HEK293 (cell line): Measurements from ENCODE around the gene FAM193B.
A peak's percentile ranks its signal among the peaks of the same experiment; 100 is the strongest.

Experiments
- KLF7 ChIP-seq: fragments of 450-650 bp; formaldehyde crosslinking; IDR thresholded peaks from 2 replicates; pipeline ENCODE4 v1.5.1; 2016; ENCODE audit warnings: missing biosample characterization, missing genetic modification characterization, borderline replicate concordance
- REPIN1 ChIP-seq: fragments of 450-650 bp; formaldehyde crosslinking; IDR thresholded peaks from 2 replicates; pipeline ENCODE4 v1.5.1; 2017; ENCODE audit warnings: missing biosample characterization, missing genetic modification characterization, low read depth
- ZBTB17 ChIP-seq: fragments of 450-650 bp; formaldehyde crosslinking; IDR thresholded peaks from 2 replicates; pipeline ENCODE4 v1.5.1; 2016; ENCODE audit warnings: missing biosample characterization, missing genetic modification characterization
- ZBTB48 ChIP-seq: fragments of 450-650 bp; formaldehyde crosslinking; IDR thresholded peaks from 2 replicates; pipeline ENCODE4 v1.5.1; 2016; ENCODE audit warnings: missing biosample characterization, missing genetic modification characterization
- ZBTB7A ChIP-seq: fragments of 450-650 bp; formaldehyde crosslinking; IDR thresholded peaks from 2 replicates; pipeline ENCODE4 v1.5.1; 2016; ENCODE audit warnings: low read depth, missing biosample characterization, missing genetic modification characterization
- ZNF16 ChIP-seq: fragments of 450-650 bp; formaldehyde crosslinking; IDR thresholded peaks from 2 replicates; pipeline ENCODE4 v1.5.1; 2016; ENCODE audit warnings: low read depth, missing biosample characterization, missing genetic modification characterization
- ZNF184 ChIP-seq: fragments of 450-650 bp; IDR thresholded peaks from 2 replicates; pipeline ENCODE4 v1.5.1; 2018; ENCODE audit warnings: missing biosample characterization, mild to moderate bottlenecking, missing genetic modification characterization
- ZNF239 ChIP-seq: fragments of 450-650 bp; formaldehyde crosslinking; IDR thresholded peaks from 2 replicates; pipeline ENCODE4 v1.5.1; 2016; ENCODE audit warnings: missing biosample characterization, missing genetic modification characterization
- ZNF335 ChIP-seq: fragments of 450-650 bp; formaldehyde crosslinking; conservative IDR thresholded peaks from 2 replicates; pipeline ENCODE4 v1.5.1; 2016; ENCODE audit warnings: missing biosample characterization, missing genetic modification characterization
- ZNF366 ChIP-seq: fragments of 450-650 bp; formaldehyde crosslinking; conservative IDR thresholded peaks from 2 replicates; pipeline ENCODE4 v1.5.1; 2016; ENCODE audit warnings: missing biosample characterization, missing genetic modification characterization
- ZNF433 ChIP-seq: fragments of 450-650 bp; formaldehyde crosslinking; IDR thresholded peaks from 2 replicates; pipeline ENCODE4 v1.5.1; 2016; ENCODE audit warnings: missing biosample characterization, missing genetic modification characterization, low read depth
- ZNF529 ChIP-seq: fragments of 450-650 bp; formaldehyde crosslinking; IDR thresholded peaks from 2 replicates; pipeline ENCODE4 v1.5.1; 2017; ENCODE audit warnings: missing genetic modification characterization, missing biosample characterization; ENCODE audit not compliant: insufficient replicate concordance
- ZNF555 ChIP-seq: fragments of 450-650 bp; formaldehyde crosslinking; conservative IDR thresholded peaks from 2 replicates; pipeline ENCODE4 v1.5.1; 2017; ENCODE audit warnings: missing biosample characterization, mild to moderate bottlenecking, missing genetic modification characterization, inconsistent platforms
- ZNF596 ChIP-seq: fragments of 450-650 bp; IDR thresholded peaks from 2 replicates; pipeline ENCODE4 v1.5.0; 2018; ENCODE audit warnings: missing biosample characterization, mild to moderate bottlenecking, missing genetic modification characterization, moderate library complexity
- ZNF600 ChIP-seq: fragments of 450-650 bp; formaldehyde crosslinking; IDR thresholded peaks from 2 replicates; pipeline ENCODE4 v1.5.1; 2016; ENCODE audit warnings: missing biosample characterization, missing genetic modification characterization
- ZNF768 ChIP-seq: fragments of 450-650 bp; formaldehyde crosslinking; IDR thresholded peaks from 2 replicates; pipeline ENCODE4 v1.5.1; 2018; ENCODE audit warnings: missing biosample characterization, mild to moderate bottlenecking, missing genetic modification characterization
- ZNF776 ChIP-seq: fragments of 450-650 bp; formaldehyde crosslinking; IDR thresholded peaks from 2 replicates; pipeline ENCODE4 v1.5.0; 2017; ENCODE audit warnings: missing biosample characterization, missing genetic modification characterization, borderline replicate concordance
- TF ChIP-seq, protein P1 (sequence below): fragments of 450-650 bp; formaldehyde crosslinking; IDR thresholded peaks from 2 replicates; pipeline ENCODE4 v1.5.0; 2017; ENCODE audit warnings: missing biosample characterization, missing genetic modification characterization, borderline replicate concordance
- TF ChIP-seq, protein P2 (sequence below): fragments of 450-650 bp; formaldehyde crosslinking; IDR thresholded peaks from 2 replicates; pipeline ENCODE4 v1.5.1; 2017; ENCODE audit warnings: missing biosample characterization, missing genetic modification characterization
- TF ChIP-seq, protein P3 (sequence below): fragments of 450-650 bp; formaldehyde crosslinking; IDR thresholded peaks from 2 replicates; pipeline ENCODE4 v1.5.1; 2016; ENCODE audit warnings: missing biosample characterization, missing genetic modification characterization
- TF ChIP-seq, protein P4 (sequence below): fragments of 450-650 bp; formaldehyde crosslinking; IDR thresholded peaks from 2 replicates; pipeline ENCODE4 v1.5.1; 2016; ENCODE audit warnings: missing biosample characterization, missing genetic modification characterization
- TF ChIP-seq, protein P5 (sequence below): fragments of 450-650 bp; formaldehyde crosslinking; IDR thresholded peaks from 2 replicates; pipeline ENCODE4 v1.5.1; 2017; ENCODE audit warnings: missing biosample characterization, missing genetic modification characterization
- TF ChIP-seq, protein P6 (sequence below): fragments of 450-650 bp; formaldehyde crosslinking; IDR thresholded peaks from 2 replicates; pipeline ENCODE4 v1.5.1; 2016; ENCODE audit warnings: missing biosample characterization, missing genetic modification characterization
- TF ChIP-seq, protein P7 (sequence below): fragments of 450-650 bp; formaldehyde crosslinking; IDR thresholded peaks from 2 replicates; pipeline ENCODE4 v1.5.1; 2016; ENCODE audit warnings: missing biosample characterization, missing genetic modification characterization
- TF ChIP-seq, protein P8 (sequence below): fragments of 450-650 bp; formaldehyde crosslinking; IDR thresholded peaks from 2 replicates; pipeline ENCODE4 v1.5.1; 2016; ENCODE audit warnings: missing biosample characterization, missing genetic modification characterization

Gene FAM193B

DNA sequence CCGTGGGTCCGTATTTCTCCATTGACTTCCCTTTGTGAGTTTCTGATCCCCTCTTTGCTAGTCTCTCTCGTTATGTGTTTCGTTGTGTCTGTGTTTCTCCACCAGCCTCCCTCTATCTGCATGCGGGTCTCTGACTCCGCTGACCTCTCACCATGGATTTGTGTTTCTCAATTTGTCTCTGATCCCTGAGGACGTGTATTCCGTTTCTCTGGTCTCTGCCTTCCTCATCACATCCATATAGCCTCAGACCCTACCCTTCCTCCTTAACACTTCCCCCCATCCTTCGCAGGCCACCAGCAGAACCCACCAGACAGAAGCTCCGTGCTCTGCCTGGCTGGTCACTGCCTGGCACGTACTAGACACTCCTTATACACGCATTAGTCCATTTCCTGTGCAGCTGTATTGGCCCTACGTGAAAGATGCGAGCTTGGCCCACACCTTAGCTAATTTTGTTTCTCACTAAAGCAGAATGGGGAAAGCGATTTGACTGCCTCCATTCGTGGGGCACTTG, 46.2 kb upstream of the FAM193B start (continued):
- TF ChIP-seq, protein P1, sequence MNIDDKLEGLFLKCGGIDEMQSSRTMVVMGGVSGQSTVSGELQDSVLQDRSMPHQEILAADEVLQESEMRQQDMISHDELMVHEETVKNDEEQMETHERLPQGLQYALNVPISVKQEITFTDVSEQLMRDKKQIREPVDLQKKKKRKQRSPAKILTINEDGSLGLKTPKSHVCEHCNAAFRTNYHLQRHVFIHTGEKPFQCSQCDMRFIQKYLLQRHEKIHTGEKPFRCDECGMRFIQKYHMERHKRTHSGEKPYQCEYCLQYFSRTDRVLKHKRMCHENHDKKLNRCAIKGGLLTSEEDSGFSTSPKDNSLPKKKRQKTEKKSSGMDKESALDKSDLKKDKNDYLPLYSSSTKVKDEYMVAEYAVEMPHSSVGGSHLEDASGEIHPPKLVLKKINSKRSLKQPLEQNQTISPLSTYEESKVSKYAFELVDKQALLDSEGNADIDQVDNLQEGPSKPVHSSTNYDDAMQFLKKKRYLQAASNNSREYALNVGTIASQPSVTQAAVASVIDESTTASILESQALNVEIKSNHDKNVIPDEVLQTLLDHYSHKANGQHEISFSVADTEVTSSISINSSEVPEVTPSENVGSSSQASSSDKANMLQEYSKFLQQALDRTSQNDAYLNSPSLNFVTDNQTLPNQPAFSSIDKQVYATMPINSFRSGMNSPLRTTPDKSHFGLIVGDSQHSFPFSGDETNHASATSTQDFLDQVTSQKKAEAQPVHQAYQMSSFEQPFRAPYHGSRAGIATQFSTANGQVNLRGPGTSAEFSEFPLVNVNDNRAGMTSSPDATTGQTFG: no peak
- TF ChIP-seq ZNF600 (tag by site-specific recombination) (0 out of 2 replicates have a peak, but pooled peaks have one; percentile 54), ZNF184 (tag by site-specific recombination) (no peak), ZNF776 (no peak), ZNF335 (tag by site-specific recombination) (peak; percentile 60), ZNF433 (no peak), ZBTB7A (tag by site-specific recombination) (peak; percentile 8; the same call in 1 of the 2 replicates), ZNF768 (no peak), REPIN1 (no peak), ZNF555 (tag by site-specific recombination) (no peak), ZNF239 (tag by site-specific recombination) (no peak), ZNF596 (no peak), ZNF366 (tag by site-specific recombination) (peak; percentile 67), ZNF16 (no peak), ZBTB17 (peak; percentile 92), ZNF529 (no peak), ZBTB48 (tag by site-specific recombination) (peak; percentile 95; the same call in 1 of the 2 replicates), KLF7 (tag by site-specific recombination) (no peak)
- TF ChIP-seq, protein P2, sequence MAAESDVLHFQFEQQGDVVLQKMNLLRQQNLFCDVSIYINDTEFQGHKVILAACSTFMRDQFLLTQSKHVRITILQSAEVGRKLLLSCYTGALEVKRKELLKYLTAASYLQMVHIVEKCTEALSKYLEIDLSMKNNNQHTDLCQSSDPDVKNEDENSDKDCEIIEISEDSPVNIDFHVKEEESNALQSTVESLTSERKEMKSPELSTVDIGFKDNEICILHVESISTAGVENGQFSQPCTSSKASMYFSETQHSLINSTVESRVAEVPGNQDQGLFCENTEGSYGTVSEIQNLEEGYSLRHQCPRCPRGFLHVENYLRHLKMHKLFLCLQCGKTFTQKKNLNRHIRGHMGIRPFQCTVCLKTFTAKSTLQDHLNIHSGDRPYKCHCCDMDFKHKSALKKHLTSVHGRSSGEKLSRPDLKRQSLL (tag by site-specific recombination): no peak
- TF ChIP-seq, protein P3, sequence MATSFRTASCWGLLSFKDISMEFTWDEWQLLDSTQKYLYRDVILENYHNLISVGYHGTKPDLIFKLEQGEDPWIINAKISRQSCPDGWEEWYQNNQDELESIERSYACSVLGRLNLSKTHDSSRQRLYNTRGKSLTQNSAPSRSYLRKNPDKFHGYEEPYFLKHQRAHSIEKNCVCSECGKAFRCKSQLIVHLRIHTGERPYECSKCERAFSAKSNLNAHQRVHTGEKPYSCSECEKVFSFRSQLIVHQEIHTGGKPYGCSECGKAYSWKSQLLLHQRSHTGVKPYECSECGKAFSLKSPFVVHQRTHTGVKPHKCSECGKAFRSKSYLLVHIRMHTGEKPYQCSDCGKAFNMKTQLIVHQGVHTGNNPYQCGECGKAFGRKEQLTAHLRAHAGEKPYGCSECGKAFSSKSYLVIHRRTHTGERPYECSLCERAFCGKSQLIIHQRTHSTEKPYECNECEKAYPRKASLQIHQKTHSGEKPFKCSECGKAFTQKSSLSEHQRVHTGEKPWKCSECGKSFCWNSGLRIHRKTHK (tag by site-specific recombination): no peak
- TF ChIP-seq, protein P4, sequence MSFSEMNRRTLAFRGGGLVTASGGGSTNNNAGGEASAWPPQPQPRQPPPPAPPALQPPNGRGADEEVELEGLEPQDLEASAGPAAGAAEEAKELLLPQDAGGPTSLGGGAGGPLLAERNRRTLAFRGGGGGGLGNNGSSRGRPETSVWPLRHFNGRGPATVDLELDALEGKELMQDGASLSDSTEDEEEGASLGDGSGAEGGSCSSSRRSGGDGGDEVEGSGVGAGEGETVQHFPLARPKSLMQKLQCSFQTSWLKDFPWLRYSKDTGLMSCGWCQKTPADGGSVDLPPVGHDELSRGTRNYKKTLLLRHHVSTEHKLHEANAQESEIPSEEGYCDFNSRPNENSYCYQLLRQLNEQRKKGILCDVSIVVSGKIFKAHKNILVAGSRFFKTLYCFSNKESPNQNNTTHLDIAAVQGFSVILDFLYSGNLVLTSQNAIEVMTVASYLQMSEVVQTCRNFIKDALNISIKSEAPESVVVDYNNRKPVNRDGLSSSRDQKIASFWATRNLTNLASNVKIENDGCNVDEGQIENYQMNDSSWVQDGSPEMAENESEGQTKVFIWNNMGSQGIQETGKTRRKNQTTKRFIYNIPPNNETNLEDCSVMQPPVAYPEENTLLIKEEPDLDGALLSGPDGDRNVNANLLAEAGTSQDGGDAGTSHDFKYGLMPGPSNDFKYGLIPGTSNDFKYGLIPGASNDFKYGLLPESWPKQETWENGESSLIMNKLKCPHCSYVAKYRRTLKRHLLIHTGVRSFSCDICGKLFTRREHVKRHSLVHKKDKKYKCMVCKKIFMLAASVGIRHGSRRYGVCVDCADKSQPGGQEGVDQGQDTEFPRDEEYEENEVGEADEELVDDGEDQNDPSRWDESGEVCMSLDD (tag by site-specific recombination): no peak
- TF ChIP-seq, protein P5, sequence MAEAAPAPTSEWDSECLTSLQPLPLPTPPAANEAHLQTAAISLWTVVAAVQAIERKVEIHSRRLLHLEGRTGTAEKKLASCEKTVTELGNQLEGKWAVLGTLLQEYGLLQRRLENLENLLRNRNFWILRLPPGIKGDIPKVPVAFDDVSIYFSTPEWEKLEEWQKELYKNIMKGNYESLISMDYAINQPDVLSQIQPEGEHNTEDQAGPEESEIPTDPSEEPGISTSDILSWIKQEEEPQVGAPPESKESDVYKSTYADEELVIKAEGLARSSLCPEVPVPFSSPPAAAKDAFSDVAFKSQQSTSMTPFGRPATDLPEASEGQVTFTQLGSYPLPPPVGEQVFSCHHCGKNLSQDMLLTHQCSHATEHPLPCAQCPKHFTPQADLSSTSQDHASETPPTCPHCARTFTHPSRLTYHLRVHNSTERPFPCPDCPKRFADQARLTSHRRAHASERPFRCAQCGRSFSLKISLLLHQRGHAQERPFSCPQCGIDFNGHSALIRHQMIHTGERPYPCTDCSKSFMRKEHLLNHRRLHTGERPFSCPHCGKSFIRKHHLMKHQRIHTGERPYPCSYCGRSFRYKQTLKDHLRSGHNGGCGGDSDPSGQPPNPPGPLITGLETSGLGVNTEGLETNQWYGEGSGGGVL (tag by site-specific recombination): no peak
- TF ChIP-seq, protein P6, sequence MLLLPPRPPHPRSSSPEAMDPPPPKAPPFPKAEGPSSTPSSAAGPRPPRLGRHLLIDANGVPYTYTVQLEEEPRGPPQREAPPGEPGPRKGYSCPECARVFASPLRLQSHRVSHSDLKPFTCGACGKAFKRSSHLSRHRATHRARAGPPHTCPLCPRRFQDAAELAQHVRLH (tag by site-specific recombination): no peak
- TF ChIP-seq, protein P7, sequence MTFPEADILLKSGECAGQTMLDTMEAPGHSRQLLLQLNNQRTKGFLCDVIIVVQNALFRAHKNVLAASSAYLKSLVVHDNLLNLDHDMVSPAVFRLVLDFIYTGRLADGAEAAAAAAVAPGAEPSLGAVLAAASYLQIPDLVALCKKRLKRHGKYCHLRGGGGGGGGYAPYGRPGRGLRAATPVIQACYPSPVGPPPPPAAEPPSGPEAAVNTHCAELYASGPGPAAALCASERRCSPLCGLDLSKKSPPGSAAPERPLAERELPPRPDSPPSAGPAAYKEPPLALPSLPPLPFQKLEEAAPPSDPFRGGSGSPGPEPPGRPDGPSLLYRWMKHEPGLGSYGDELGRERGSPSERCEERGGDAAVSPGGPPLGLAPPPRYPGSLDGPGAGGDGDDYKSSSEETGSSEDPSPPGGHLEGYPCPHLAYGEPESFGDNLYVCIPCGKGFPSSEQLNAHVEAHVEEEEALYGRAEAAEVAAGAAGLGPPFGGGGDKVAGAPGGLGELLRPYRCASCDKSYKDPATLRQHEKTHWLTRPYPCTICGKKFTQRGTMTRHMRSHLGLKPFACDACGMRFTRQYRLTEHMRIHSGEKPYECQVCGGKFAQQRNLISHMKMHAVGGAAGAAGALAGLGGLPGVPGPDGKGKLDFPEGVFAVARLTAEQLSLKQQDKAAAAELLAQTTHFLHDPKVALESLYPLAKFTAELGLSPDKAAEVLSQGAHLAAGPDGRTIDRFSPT (tag by site-specific recombination): no peak
- TF ChIP-seq, protein P8, sequence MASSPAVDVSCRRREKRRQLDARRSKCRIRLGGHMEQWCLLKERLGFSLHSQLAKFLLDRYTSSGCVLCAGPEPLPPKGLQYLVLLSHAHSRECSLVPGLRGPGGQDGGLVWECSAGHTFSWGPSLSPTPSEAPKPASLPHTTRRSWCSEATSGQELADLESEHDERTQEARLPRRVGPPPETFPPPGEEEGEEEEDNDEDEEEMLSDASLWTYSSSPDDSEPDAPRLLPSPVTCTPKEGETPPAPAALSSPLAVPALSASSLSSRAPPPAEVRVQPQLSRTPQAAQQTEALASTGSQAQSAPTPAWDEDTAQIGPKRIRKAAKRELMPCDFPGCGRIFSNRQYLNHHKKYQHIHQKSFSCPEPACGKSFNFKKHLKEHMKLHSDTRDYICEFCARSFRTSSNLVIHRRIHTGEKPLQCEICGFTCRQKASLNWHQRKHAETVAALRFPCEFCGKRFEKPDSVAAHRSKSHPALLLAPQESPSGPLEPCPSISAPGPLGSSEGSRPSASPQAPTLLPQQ (tag by site-specific recombination): no peak; the same call in none of the 2 replicates
